ENCODE results near the gene CHST5.

DNA sequence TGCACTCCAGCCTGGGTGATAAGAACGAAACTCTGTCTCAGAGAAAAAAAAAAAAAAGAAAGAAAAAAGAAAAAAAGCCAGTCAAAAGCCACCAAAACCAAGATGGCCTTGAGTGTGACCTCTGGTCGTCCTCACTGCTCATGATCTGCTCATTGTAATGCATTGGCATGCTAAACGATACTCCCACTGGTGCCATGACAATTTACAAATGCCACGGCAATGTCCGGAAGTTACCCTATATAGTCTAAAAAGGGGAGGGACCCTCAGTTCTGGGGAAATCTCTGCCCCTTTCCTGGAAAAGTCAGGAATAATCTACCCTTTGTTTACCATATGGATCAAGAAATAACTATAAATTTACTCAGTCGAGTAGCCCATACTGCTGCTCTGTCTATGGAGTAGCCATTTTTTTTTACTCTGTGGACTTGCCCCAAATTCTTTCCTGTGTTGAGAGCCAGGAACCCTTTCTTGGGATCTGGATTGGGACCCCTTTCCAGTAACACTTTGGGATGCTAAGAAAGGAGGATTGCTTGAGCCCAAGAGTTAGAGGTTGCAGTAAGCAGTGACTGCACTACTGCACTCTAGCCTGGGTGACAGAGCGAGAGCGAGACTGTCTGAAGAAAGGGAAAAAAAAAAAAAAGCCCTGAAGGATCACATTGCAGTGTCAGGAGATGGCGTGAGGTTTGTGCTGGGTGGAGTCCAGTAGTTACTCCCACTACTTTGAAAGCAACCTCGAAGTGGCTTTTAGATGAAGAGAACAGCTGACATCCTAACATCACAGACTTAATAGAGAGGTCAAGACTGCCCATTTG is 23.9 kb upstream of the CHST5 start:
- TF ChIP-seq, protein P1, sequence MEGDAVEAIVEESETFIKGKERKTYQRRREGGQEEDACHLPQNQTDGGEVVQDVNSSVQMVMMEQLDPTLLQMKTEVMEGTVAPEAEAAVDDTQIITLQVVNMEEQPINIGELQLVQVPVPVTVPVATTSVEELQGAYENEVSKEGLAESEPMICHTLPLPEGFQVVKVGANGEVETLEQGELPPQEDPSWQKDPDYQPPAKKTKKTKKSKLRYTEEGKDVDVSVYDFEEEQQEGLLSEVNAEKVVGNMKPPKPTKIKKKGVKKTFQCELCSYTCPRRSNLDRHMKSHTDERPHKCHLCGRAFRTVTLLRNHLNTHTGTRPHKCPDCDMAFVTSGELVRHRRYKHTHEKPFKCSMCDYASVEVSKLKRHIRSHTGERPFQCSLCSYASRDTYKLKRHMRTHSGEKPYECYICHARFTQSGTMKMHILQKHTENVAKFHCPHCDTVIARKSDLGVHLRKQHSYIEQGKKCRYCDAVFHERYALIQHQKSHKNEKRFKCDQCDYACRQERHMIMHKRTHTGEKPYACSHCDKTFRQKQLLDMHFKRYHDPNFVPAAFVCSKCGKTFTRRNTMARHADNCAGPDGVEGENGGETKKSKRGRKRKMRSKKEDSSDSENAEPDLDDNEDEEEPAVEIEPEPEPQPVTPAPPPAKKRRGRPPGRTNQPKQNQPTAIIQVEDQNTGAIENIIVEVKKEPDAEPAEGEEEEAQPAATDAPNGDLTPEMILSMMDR (conservative IDR thresholded peaks at IDR 0.05; ENCODE audit: low read depth in 2 of 2): no peak
- TF ChIP-seq, protein P2, sequence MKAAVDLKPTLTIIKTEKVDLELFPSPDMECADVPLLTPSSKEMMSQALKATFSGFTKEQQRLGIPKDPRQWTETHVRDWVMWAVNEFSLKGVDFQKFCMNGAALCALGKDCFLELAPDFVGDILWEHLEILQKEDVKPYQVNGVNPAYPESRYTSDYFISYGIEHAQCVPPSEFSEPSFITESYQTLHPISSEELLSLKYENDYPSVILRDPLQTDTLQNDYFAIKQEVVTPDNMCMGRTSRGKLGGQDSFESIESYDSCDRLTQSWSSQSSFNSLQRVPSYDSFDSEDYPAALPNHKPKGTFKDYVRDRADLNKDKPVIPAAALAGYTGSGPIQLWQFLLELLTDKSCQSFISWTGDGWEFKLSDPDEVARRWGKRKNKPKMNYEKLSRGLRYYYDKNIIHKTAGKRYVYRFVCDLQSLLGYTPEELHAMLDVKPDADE (IDR thresholded peaks at IDR 0.05): no peak
- TF ChIP-seq EZH2 (IDR thresholded peaks at IDR 0.05; ENCODE audit: low read depth, unreplicated experiment) (no peak), CREB1 (CRISPR knock-in tag; IDR thresholded peaks at IDR 0.05; ENCODE audit: low read depth) (no peak), JUNB (IDR thresholded peaks at IDR 0.05; ENCODE audit: unreplicated experiment) (no peak)
- TF ChIP-seq, protein P3, sequence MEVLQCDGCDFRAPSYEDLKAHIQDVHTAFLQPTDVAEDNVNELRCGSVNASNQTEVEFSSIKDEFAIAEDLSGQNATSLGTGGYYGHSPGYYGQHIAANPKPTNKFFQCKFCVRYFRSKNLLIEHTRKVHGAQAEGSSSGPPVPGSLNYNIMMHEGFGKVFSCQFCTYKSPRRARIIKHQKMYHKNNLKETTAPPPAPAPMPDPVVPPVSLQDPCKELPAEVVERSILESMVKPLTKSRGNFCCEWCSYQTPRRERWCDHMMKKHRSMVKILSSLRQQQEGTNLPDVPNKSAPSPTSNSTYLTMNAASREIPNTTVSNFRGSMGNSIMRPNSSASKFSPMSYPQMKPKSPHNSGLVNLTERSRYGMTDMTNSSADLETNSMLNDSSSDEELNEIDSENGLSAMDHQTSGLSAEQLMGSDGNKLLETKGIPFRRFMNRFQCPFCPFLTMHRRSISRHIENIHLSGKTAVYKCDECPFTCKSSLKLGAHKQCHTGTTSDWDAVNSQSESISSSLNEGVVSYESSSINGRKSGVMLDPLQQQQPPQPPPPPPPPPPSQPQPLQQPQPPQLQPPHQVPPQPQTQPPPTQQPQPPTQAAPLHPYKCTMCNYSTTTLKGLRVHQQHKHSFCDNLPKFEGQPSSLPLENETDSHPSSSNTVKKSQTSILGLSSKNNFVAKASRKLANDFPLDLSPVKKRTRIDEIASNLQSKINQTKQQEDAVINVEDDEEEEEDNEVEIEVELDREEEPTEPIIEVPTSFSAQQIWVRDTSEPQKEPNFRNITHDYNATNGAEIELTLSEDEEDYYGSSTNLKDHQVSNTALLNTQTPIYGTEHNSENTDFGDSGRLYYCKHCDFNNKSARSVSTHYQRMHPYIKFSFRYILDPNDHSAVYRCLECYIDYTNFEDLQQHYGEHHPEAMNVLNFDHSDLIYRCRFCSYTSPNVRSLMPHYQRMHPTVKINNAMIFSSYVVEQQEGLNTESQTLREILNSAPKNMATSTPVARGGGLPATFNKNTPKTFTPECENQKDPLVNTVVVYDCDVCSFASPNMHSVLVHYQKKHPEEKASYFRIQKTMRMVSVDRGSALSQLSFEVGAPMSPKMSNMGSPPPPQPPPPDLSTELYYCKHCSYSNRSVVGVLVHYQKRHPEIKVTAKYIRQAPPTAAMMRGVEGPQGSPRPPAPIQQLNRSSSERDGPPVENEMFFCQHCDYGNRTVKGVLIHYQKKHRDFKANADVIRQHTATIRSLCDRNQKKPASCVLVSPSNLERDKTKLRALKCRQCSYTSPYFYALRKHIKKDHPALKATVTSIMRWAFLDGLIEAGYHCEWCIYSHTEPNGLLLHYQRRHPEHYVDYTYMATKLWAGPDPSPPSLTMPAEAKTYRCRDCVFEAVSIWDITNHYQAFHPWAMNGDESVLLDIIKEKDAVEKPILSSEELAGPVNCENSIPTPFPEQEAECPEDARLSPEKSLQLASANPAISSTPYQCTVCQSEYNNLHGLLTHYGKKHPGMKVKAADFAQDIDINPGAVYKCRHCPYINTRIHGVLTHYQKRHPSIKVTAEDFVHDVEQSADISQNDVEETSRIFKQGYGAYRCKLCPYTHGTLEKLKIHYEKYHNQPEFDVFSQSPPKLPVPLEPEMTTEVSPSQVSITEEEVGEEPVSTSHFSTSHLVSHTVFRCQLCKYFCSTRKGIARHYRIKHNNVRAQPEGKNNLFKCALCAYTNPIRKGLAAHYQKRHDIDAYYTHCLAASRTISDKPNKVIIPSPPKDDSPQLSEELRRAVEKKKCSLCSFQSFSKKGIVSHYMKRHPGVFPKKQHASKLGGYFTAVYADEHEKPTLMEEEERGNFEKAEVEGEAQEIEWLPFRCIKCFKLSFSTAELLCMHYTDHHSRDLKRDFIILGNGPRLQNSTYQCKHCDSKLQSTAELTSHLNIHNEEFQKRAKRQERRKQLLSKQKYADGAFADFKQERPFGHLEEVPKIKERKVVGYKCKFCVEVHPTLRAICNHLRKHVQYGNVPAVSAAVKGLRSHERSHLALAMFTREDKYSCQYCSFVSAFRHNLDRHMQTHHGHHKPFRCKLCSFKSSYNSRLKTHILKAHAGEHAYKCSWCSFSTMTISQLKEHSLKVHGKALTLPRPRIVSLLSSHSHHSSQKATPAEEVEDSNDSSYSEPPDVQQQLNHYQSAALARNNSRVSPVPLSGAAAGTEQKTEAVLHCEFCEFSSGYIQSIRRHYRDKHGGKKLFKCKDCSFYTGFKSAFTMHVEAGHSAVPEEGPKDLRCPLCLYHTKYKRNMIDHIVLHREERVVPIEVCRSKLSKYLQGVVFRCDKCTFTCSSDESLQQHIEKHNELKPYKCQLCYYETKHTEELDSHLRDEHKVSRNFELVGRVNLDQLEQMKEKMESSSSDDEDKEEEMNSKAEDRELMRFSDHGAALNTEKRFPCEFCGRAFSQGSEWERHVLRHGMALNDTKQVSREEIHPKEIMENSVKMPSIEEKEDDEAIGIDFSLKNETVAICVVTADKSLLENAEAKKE (CRISPR knock-in tag; IDR thresholded peaks at IDR 0.05): no peak
- TF ChIP-seq, protein P4, sequence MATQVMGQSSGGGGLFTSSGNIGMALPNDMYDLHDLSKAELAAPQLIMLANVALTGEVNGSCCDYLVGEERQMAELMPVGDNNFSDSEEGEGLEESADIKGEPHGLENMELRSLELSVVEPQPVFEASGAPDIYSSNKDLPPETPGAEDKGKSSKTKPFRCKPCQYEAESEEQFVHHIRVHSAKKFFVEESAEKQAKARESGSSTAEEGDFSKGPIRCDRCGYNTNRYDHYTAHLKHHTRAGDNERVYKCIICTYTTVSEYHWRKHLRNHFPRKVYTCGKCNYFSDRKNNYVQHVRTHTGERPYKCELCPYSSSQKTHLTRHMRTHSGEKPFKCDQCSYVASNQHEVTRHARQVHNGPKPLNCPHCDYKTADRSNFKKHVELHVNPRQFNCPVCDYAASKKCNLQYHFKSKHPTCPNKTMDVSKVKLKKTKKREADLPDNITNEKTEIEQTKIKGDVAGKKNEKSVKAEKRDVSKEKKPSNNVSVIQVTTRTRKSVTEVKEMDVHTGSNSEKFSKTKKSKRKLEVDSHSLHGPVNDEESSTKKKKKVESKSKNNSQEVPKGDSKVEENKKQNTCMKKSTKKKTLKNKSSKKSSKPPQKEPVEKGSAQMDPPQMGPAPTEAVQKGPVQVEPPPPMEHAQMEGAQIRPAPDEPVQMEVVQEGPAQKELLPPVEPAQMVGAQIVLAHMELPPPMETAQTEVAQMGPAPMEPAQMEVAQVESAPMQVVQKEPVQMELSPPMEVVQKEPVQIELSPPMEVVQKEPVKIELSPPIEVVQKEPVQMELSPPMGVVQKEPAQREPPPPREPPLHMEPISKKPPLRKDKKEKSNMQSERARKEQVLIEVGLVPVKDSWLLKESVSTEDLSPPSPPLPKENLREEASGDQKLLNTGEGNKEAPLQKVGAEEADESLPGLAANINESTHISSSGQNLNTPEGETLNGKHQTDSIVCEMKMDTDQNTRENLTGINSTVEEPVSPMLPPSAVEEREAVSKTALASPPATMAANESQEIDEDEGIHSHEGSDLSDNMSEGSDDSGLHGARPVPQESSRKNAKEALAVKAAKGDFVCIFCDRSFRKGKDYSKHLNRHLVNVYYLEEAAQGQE (IDR thresholded peaks at IDR 0.05; ENCODE audit: unreplicated experiment): no peak

Data from GM23338 (cell line).